Smooth muscle cell (in vitro differentiated cells): ENCODE results near the gene HES7. TPM values are rescaled to one million over a fixed set of nuclear protein-coding genes. Genes with fewer than 3 reads are reported as not detected.

Experiments used
- DNase-seq: peaks from one replicate; lab custom pipeline; 2025; ENCODE audit not compliant: unreplicated experiment; lab: John Stamatoyannopoulos, UW
- H2AFZ ChIP-seq: fragments of 200-600 bp; sonication (generic); 2 replicates; pipeline ENCODE4 v1.6.0; 2016; ENCODE audit warnings: antibody characterized with exemption, low read depth, mild to moderate bottlenecking
- H3F3A ChIP-seq: fragments of 200-600 bp; sonication (generic); 2 replicates; pipeline ENCODE4 v1.6.0; 2017; ENCODE audit warnings: antibody characterized with exemption, low read depth
- H3K27ac ChIP-seq: fragments of 200-600 bp; sonication (generic); 2 replicates; pipeline ENCODE4 v1.5.1; 2016; ENCODE audit warnings: low read depth, mild to moderate bottlenecking
- H3K27me3 ChIP-seq: fragments of 200-600 bp; sonication (generic); 2 replicates; pipeline ENCODE4 v1.6.1; 2016; ENCODE audit warnings: low read depth, mild to moderate bottlenecking
- H3K36me3 ChIP-seq: fragments of 200-600 bp; sonication (generic); 2 replicates; pipeline ENCODE4 v1.5.1; 2016; ENCODE audit warnings: low read depth
- H3K4me1 ChIP-seq: fragments of 200-600 bp; sonication (generic); 2 replicates; pipeline ENCODE4 v1.5.1; 2016; ENCODE audit warnings: low read depth
- H3K4me2 ChIP-seq: fragments of 200-600 bp; sonication (generic); 2 replicates; pipeline ENCODE4 v1.6.0; 2016; ENCODE audit warnings: mild to moderate bottlenecking
- H3K4me3 ChIP-seq: fragments of 200-600 bp; sonication (generic); 2 replicates; pipeline ENCODE4 v1.5.1; 2016; ENCODE audit warnings: mild to moderate bottlenecking
- H3K79me2 ChIP-seq: fragments of 200-600 bp; sonication (generic); 2 replicates; pipeline ENCODE4 v1.6.0; 2016; ENCODE audit warnings: low read depth, mild to moderate bottlenecking
- H3K9ac ChIP-seq: fragments of 200-600 bp; sonication (generic); 2 replicates; pipeline ENCODE4 v1.6.0; 2016; ENCODE audit warnings: low read depth
- H3K9me3 ChIP-seq: fragments of 200-600 bp; sonication (generic); replicated peaks from 2 replicates; pipeline ENCODE4 v1.5.1; 2016; ENCODE audit warnings: low read depth
- H4K20me1 ChIP-seq: fragments of 200-600 bp; sonication (generic); 2 replicates; pipeline ENCODE4 v1.6.0; 2016; ENCODE audit warnings: low read depth
- WGBS: methylation state at CpG from one replicate; pipeline ENCODE4 v1.1.7; 2016; ENCODE audit warnings: low lambda C conversion rate; 5-methylcytosine and 5-hydroxymethylcytosine counted together
- polyA plus RNA-seq: library from polyadenylated mRNA; unstranded; fragments of >200 nt; fragmentation: Nextera tagmentation; extraction: Ambion mirVana; gene quantifications from 2 replicates; pipeline ENCODE4 v1.2.1, GENCODE V29; 2016
- total RNA-seq: library from RNA; depleted of rRNA; stranded (reverse); fragments of >200 nt; gene quantifications from 2 replicates; pipeline ENCODE4 v1.2.3, GENCODE V29; 2014
- TF ChIP-seq, protein P1 (sequence below): fragments of 200-600 bp; sonication (generic); IDR thresholded peaks from 2 replicates; pipeline ENCODE4 v1.5.1; 2017; ENCODE audit warnings: borderline replicate concordance, mild to moderate bottlenecking, antibody characterized with exemption; ENCODE audit not compliant: insufficient read depth, poor library complexity, severe bottlenecking

The HES7 gene
- total and polyA plus RNA-seq, 2 experiments from 2014 or later, result not detected

GRCh38 chr17:8151641-8152111 lies 27.8 kb upstream of the HES7 start:
- no peaks in the 10 kb centered on the region for H3K27me3 ChIP-seq
- WGBS, result 2% methylated on average over 22 of the region's 22 CpGs
- peaks cover 17% of the 10 kb centered on the region for H3K4me1 ChIP-seq
- H3K27ac ChIP-seq, result peak overlapping the region; percentile 99
- H4K20me1 ChIP-seq, result peaks cover 74% of the 10 kb centered on the region
- TF ChIP-seq, protein P1, sequence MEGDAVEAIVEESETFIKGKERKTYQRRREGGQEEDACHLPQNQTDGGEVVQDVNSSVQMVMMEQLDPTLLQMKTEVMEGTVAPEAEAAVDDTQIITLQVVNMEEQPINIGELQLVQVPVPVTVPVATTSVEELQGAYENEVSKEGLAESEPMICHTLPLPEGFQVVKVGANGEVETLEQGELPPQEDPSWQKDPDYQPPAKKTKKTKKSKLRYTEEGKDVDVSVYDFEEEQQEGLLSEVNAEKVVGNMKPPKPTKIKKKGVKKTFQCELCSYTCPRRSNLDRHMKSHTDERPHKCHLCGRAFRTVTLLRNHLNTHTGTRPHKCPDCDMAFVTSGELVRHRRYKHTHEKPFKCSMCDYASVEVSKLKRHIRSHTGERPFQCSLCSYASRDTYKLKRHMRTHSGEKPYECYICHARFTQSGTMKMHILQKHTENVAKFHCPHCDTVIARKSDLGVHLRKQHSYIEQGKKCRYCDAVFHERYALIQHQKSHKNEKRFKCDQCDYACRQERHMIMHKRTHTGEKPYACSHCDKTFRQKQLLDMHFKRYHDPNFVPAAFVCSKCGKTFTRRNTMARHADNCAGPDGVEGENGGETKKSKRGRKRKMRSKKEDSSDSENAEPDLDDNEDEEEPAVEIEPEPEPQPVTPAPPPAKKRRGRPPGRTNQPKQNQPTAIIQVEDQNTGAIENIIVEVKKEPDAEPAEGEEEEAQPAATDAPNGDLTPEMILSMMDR, result no peak
- H3K4me3 ChIP-seq, result peak overlapping the region; percentile 79
- H3K9ac ChIP-seq, result peak overlapping the region; percentile 97
- peaks cover 10% of the 10 kb centered on the region for H3F3A ChIP-seq
- no peaks in the 10 kb centered on the region for H3K9me3 ChIP-seq
- DNase-seq, result peak; percentile 73
- H3K79me2 ChIP-seq, result peaks cover 10% of the 10 kb centered on the region
- H3K4me2 ChIP-seq, result peak overlapping the region; percentile 95
- peaks cover 5% of the 10 kb centered on the region for H3K36me3 ChIP-seq
- no peak overlapping the region for H2AFZ ChIP-seq

GRCh38 chr17:8151120-8151640 lies 27.3 kb upstream of the HES7 start:
- peaks cover 79% of the 10 kb centered on the region for H4K20me1 ChIP-seq
- under 1% methylated on average over 38 of the region's 38 CpGs for WGBS
- H2AFZ ChIP-seq, result no peak overlapping the region
- H3K27me3 ChIP-seq, result no peaks in the 10 kb centered on the region
- H3K9me3 ChIP-seq, result no peaks in the 10 kb centered on the region
- H3K4me3 ChIP-seq, result peak overlapping the region; percentile 79
- H3K27ac ChIP-seq, result peak overlapping the region; percentile 99
- peak; percentile 80 for DNase-seq
- H3K4me1 ChIP-seq, result peaks cover 17% of the 10 kb centered on the region
- H3K4me2 ChIP-seq, result peak overlapping the region; percentile 95
- peaks cover 10% of the 10 kb centered on the region for H3F3A ChIP-seq
- TF ChIP-seq, protein P1, result no peak
- H3K36me3 ChIP-seq, result peaks cover 5% of the 10 kb centered on the region
- peaks cover 10% of the 10 kb centered on the region for H3K79me2 ChIP-seq
- peak overlapping the region; percentile 97 for H3K9ac ChIP-seq

- H3K4me1 ChIP-seq, result peaks cover 17% of the 10 kb centered on the region
- peaks cover 10% of the 10 kb centered on the region for H3F3A ChIP-seq
- H4K20me1 ChIP-seq, result peaks cover 82% of the 10 kb centered on the region
- peaks cover 10% of the 10 kb centered on the region for H3K79me2 ChIP-seq
- peak overlapping the region; percentile 99 for H3K27ac ChIP-seq
- TF ChIP-seq, protein P1, result no peak
- H3K4me3 ChIP-seq, result peak overlapping the region; percentile 79
- H3K27me3 ChIP-seq, result no peaks in the 10 kb centered on the region
- WGBS, result 90% methylated on average over 18 of the region's 18 CpGs
- H3K9me3 ChIP-seq, result no peaks in the 10 kb centered on the region
- H3K4me2 ChIP-seq, result peak overlapping the region; percentile 95
- H2AFZ ChIP-seq, result no peak overlapping the region
- peaks cover 5% of the 10 kb centered on the region for H3K36me3 ChIP-seq
- no peak for DNase-seq
- peak overlapping the region; percentile 70 for H3K9ac ChIP-seq
Measured at GRCh38 chr17:8150194-8151119, 26.6 kb upstream of the HES7 start.
